PC-3 (cell line): ENCODE results near the gene NEGR1. TPM values are rescaled to one million over a fixed set of nuclear protein-coding genes. Genes with fewer than 3 reads are reported as not detected.

Source experiments
- ATAC-seq: fragments of 200-7000 bp; cut with Tn5 transposase; 2 replicates; pipeline ENCODE4 v1.9.1; 2020; ENCODE audit warnings: mild to moderate bottlenecking, moderate library complexity
- BruUV-seq: library from RNA; stranded (reverse); fragments of 400-500 nt; replicated peaks from 2 replicates; lab custom pipeline; 2021; lab: Mats Ljungman, UMichigan
- CTCF ChIA-PET: fragments of 300-600 bp; sonication (Branson Sonifier 250); formaldehyde crosslinking; loops from one replicate; lab custom pipeline; 2022; ENCODE audit warnings: antibody characterized with exemption; lab: Charles Lee
- POLR2A ChIA-PET: fragments of 300-600 bp; sonication (Branson Sonifier 250); formaldehyde crosslinking; loops from one replicate; lab custom pipeline; 2022; ENCODE audit warnings: antibody characterized with exemption; ENCODE audit not compliant: unreplicated experiment; lab: Charles Lee
- DNase-seq: peaks from one replicate; pipeline ENCODE4 v3.0.0-alpha.2; 2015
- H2AFZ ChIP-seq: fragments of 300-600 bp; sonication (generic); 2 replicates; pipeline ENCODE4 v1.6.0; 2016; ENCODE audit warnings: antibody characterized with exemption, low read length
- H3F3A ChIP-seq: fragments of 300-600 bp; sonication (generic); one replicate; pipeline ENCODE4 v1.6.0; 2017; ENCODE audit warnings: antibody characterized with exemption, low read length, control low read depth, mild to moderate bottlenecking; ENCODE audit not compliant: unreplicated experiment
- H3K27ac ChIP-seq: fragments of 300-600 bp; sonication (generic); 2 replicates; pipeline ENCODE4 v1.5.1; 2016; ENCODE audit warnings: mild to moderate bottlenecking, low read length
- H3K27me3 ChIP-seq: fragments of 300-600 bp; sonication (generic); 2 replicates; pipeline ENCODE4 v1.6.1; 2016; ENCODE audit warnings: low read length, mixed read lengths
- H3K36me3 ChIP-seq: fragments of 300-600 bp; sonication (generic); 2 replicates; pipeline ENCODE4 v1.6.1; 2016; ENCODE audit warnings: low read depth, mixed run types, low read length, mixed read lengths
- H3K4me1 ChIP-seq: fragments of 300-600 bp; sonication (generic); 2 replicates; pipeline ENCODE4 v1.5.1; 2016; ENCODE audit warnings: low read length; ENCODE audit not compliant: insufficient read depth
- H3K4me2 ChIP-seq: fragments of 300-600 bp; sonication (generic); 2 replicates; pipeline ENCODE4 v1.6.0; 2016; ENCODE audit warnings: low read length
- H3K4me3 ChIP-seq: fragments of 300-600 bp; sonication (generic); 2 replicates; pipeline ENCODE4 v1.5.1; 2016; ENCODE audit warnings: mild to moderate bottlenecking, low read length, mixed read lengths
- H3K79me2 ChIP-seq: fragments of 300-600 bp; sonication (generic); 2 replicates; pipeline ENCODE4 v1.6.1; 2017; ENCODE audit warnings: low read length, mixed read lengths
- H3K9ac ChIP-seq: fragments of 300-600 bp; sonication (generic); 2 replicates; pipeline ENCODE4 v1.6.0; 2016; ENCODE audit warnings: mild to moderate bottlenecking, low read length
- H3K9me2 ChIP-seq: fragments of 300-600 bp; sonication (generic); replicated peaks from 2 replicates; pipeline ENCODE4 v1.6.1; 2016; ENCODE audit warnings: mixed run types, low read length, mixed read lengths
- H3K9me3 ChIP-seq: fragments of 300-600 bp; sonication (generic); 2 replicates; pipeline ENCODE4 v1.6.1; 2016; ENCODE audit warnings: low read length, mixed read lengths
- H4K20me1 ChIP-seq: fragments of 300-600 bp; sonication (generic); 2 replicates; pipeline ENCODE4 v1.6.1; 2016; ENCODE audit warnings: low read length, mixed read lengths
- CTCF ChIP-seq: fragments of 300-600 bp; sonication (generic); conservative IDR thresholded peaks from 2 replicates; pipeline ENCODE4 v1.5.1; 2017; ENCODE audit warnings: antibody characterized with exemption, low read depth, mild to moderate bottlenecking, low read length
- EZH2 ChIP-seq: fragments of 300-600 bp; sonication (generic); IDR thresholded peaks from one replicate; pipeline ENCODE4 v1.6.1; 2017; ENCODE audit warnings: antibody characterized with exemption, mild to moderate bottlenecking, low read length; ENCODE audit not compliant: unreplicated experiment
- EZH2phosphoT487 ChIP-seq: fragments of 300-600 bp; sonication (generic); IDR thresholded peaks from 2 replicates; pipeline ENCODE4 v1.6.1; 2018; ENCODE audit warnings: mild to moderate bottlenecking, antibody characterized with exemption, low read length, borderline replicate concordance
- intact Hi-C: fragments of 100-400 bp; cut with micrococcal nuclease; formaldehyde crosslinking; loops from 2 replicates; pipeline ENCODE4 v1.9.0; 2023
- total RNA-seq: library from RNA; depleted of rRNA; stranded (reverse); fragments of >200 nt; gene quantifications from 2 replicates; pipeline ENCODE4 v1.2.3, GENCODE V29; 2014

Gene NEGR1
- total RNA-seq, 1 experiment from 2014 or later = 3.4 TPM

- no peaks in the 10 kb centered on the region for H3K9me2 ChIP-seq
- no peaks in the 10 kb centered on the region for H3K27me3 ChIP-seq
- no peaks in the 10 kb centered on the region for H3K36me3 ChIP-seq
- peaks cover 12% of the 10 kb centered on the region for H3F3A ChIP-seq
- intact Hi-C loops = loop anchor here (1.0 to 5.0 kb wide), 5 partner anchors 44 to 1143 kb away; no protein-coding TSS in a partner anchor
- ChIA-PET CTCF (interaction anchor here (1.0 kb wide), 1 partner anchor 1150 kb away, joined by 6 read pairs; the partner anchor contains the start of gene ZRANB2), POLR2A (interaction anchor here (0.7 kb wide), 1 partner anchor 53 kb away, joined by 3 read pairs; no protein-coding TSS in a partner anchor)
- peak; percentile 96 for DNase-seq
- peak overlapping the region; percentile 57 for H3K9ac ChIP-seq
- H4K20me1 ChIP-seq = no peaks in the 10 kb centered on the region
- no peak for TF ChIP-seq CTCF
- TF ChIP-seq EZH2phosphoT487 = no peak
- TF ChIP-seq EZH2 = no peak
- peak overlapping the region; percentile 92 for H3K27ac ChIP-seq
- H2AFZ ChIP-seq = no peak overlapping the region
- ATAC-seq = peak; percentile 73
- H3K9me3 ChIP-seq = no peaks in the 10 kb centered on the region
- peak overlapping the region; percentile 70 for H3K4me2 ChIP-seq
- peak overlapping the region; percentile 31; the same call in 1 of the 2 replicates for H3K4me3 ChIP-seq
- no peaks in the 10 kb centered on the region for H3K79me2 ChIP-seq
- no TSS peak for BruUV-seq
- H3K4me1 ChIP-seq = peaks cover 37% of the 10 kb centered on the region
Measured at GRCh38 chr1:72230746-72231145, 51.6 kb downstream of the NEGR1 start.

- DNase-seq = peak; percentile 79
- peak overlapping the region; percentile 55 for H3K4me2 ChIP-seq
Measured at GRCh38 chr1:72229893-72230292, 52.4 kb downstream of the NEGR1 start.

More at GRCh38 chr1:72229893-72230292, 52.4 kb downstream of the NEGR1 start:
- Histone ChIP-seq H3K4me1 (peaks cover 37% of the 10 kb centered on the region), H3F3A (peaks cover 12% of the 10 kb centered on the region), H3K79me2 (no peaks in the 10 kb centered on the region), H4K20me1 (no peaks in the 10 kb centered on the region), H2AFZ (no peak overlapping the region), H3K27me3 (no peaks in the 10 kb centered on the region), H3K4me3 (peak overlapping the region; percentile 22), H3K36me3 (no peaks in the 10 kb centered on the region), H3K27ac (peak overlapping the region; percentile 92), H3K9ac (peak overlapping the region; percentile 57), H3K9me3 (no peaks in the 10 kb centered on the region), H3K9me2 (no peaks in the 10 kb centered on the region)
- ATAC-seq = peak; percentile 42
- intact Hi-C loops = loop anchor here (1.0 to 5.0 kb wide), 5 partner anchors 43 to 1143 kb away; no protein-coding TSS in a partner anchor
- CTCF ChIA-PET = no interaction called here
- TF ChIP-seq EZH2 (no peak), CTCF (no peak), EZH2phosphoT487 (no peak)
- POLR2A ChIA-PET = no interaction called here
- BruUV-seq = no TSS peak
